Esophagus muscularis mucosa (tissue), 3 donors: Measurements from ENCODE around the gene RPL14.

Source experiments
- CTCF ChIP-seq, 3 experiments: fragments of 200-600 bp in 2 of 3; fragments of 450-650 bp in 1 of 3; sonication (generic) in 2 of 3; IDR thresholded peaks; one replicate each; pipeline ENCODE4 v1.5.1; 2017 to 2019; ENCODE audit warnings: antibody characterized with exemption in 3 of 3, mild to moderate bottlenecking in 2 of 3, moderate library complexity in 1 of 3
- POLR2A ChIP-seq: fragments of 450-650 bp; IDR thresholded peaks from one replicate; pipeline ENCODE4 v1.6.1; 2017; ENCODE audit warnings: antibody characterized with exemption, moderate library complexity, mild to moderate bottlenecking, low read depth

GRCh38 chr3:40445880-40446279 is 11.3 kb upstream of the RPL14 start:
- TF ChIP-seq CTCF (IDR thresholded peaks at IDR 0.05) (no peak), POLR2A (no peak)
